SK-N-SH (cell line): ENCODE measurements around the gene SLC41A3. TPM values are rescaled to one million over a fixed set of nuclear protein-coding genes. Genes with fewer than 3 reads are reported as not detected.
A peak's percentile ranks its signal among the peaks of the same experiment; 100 is the strongest.

Source experiments
- CTCF ChIA-PET: fragments of 300-600, 350-600 bp; formaldehyde crosslinking; extraction: SDS; loops from one replicate; lab custom pipeline; 2021; lab: Yijun Ruan, JAX
- POLR2A ChIA-PET: fragments of 350-600 bp; sonication (Branson Sonifier 250); formaldehyde crosslinking; extraction: SDS; loops from one replicate; lab custom pipeline; 2020; ENCODE audit warnings: antibody characterized with exemption, inconsistent platforms; lab: Yijun Ruan, JAX
- DNase-seq: peaks from one replicate; pipeline ENCODE4 v3.0.0; 2012
- H2AFZ ChIP-seq: fragments of 200-600 bp; sonication (generic); 2 replicates; pipeline ENCODE4 v1.8.1; 2016; ENCODE audit warnings: antibody characterized with exemption, mild to moderate bottlenecking, low read depth
- H3F3A ChIP-seq: fragments of 200-600 bp; sonication (generic); replicated peaks from 2 replicates; pipeline ENCODE3; 2016; ENCODE audit warnings: antibody characterized with exemption, mild to moderate bottlenecking; ENCODE audit not compliant: insufficient read depth
- H3K27ac ChIP-seq, 2 experiments: fragments of 200-500 bp in 1 of 2; fragments of 200-600 bp in 1 of 2; sonication (Bioruptor generic) in 1 of 2; sonication (generic), shearing (Covaris generic) in 1 of 2; 2 replicates each; pipeline versions ENCODE4 v1.5.1 to v1.6.1; 2014 to 2016; ENCODE audit warnings: low read depth in 2 of 2, inconsistent platforms in 1 of 2, low read length in 1 of 2, mild to moderate bottlenecking in 1 of 2, mixed read lengths in 1 of 2
- H3K27me3 ChIP-seq: fragments of 200-600 bp; sonication (generic), shearing (Covaris generic); 2 replicates; pipeline ENCODE4 v1.6.1; 2016; ENCODE audit warnings: mixed run types; ENCODE audit not compliant: insufficient read depth
- H3K36me3 ChIP-seq, 2 experiments: fragments of 200-500 bp in 1 of 2; fragments of 200-600 bp in 1 of 2; sonication (Bioruptor generic) in 1 of 2; sonication (generic) in 1 of 2; replicated peaks in 1 of 2; 2 replicates each; pipeline versions ENCODE3 to v1.5.1; 2014 to 2016; ENCODE audit warnings: low read length in 1 of 2, mild to moderate bottlenecking in 1 of 2; ENCODE audit not compliant: insufficient read depth in 2 of 2, control insufficient read depth in 1 of 2
- H3K4me1 ChIP-seq, 2 experiments: fragments of 200-500 bp in 1 of 2; fragments of 200-600 bp in 1 of 2; sonication (Bioruptor generic) in 1 of 2; sonication (generic), shearing (Covaris generic) in 1 of 2; 2 replicates each; pipeline versions ENCODE4 v1.5.1 to v1.6.1; 2014 to 2016; ENCODE audit warnings: low read depth in 1 of 2, low read length in 1 of 2, mixed run types in 1 of 2; ENCODE audit not compliant: insufficient read depth in 2 of 2, control insufficient read depth in 1 of 2
- H3K4me2 ChIP-seq: fragments of 200-600 bp; sonication (generic), shearing (Covaris generic); 2 replicates; pipeline ENCODE4 v1.6.1; 2017; ENCODE audit warnings: mixed run types
- H3K4me3 ChIP-seq, 2 experiments: fragments of 200-500 bp in 1 of 2; fragments of 200-600 bp in 1 of 2; sonication (Bioruptor generic) in 1 of 2; sonication (generic), shearing (Covaris generic) in 1 of 2; 2 replicates each; pipeline versions ENCODE4 v1.5.1 to v1.8.1; 2014 to 2016; ENCODE audit warnings: low read depth in 2 of 2, inconsistent platforms in 1 of 2, low read length in 1 of 2, mild to moderate bottlenecking in 1 of 2, mixed read lengths in 1 of 2, moderate library complexity in 1 of 2
- H3K79me2 ChIP-seq: fragments of 200-600 bp; sonication (generic); 2 replicates; pipeline ENCODE4 v1.8.1; 2017; ENCODE audit warnings: mild to moderate bottlenecking; ENCODE audit not compliant: insufficient read depth
- H3K9ac ChIP-seq: fragments of 200-600 bp; sonication (generic); 2 replicates; pipeline ENCODE4 v1.6.1; 2017; ENCODE audit warnings: mixed run types
- H3K9me2 ChIP-seq: fragments of 200-600 bp; sonication (generic); 2 replicates; pipeline ENCODE4 v1.6.1; 2017; ENCODE audit warnings: mixed run types
- H3K9me3 ChIP-seq: fragments of 200-600 bp; sonication (generic); 2 replicates; pipeline ENCODE4 v1.6.1; 2017; ENCODE audit warnings: mixed run types, mild to moderate bottlenecking, moderate library complexity
- H4K20me1 ChIP-seq: fragments of 200-600 bp; sonication (generic); 2 replicates; pipeline ENCODE4 v1.6.1; 2017; ENCODE audit warnings: mild to moderate bottlenecking, mixed run types; ENCODE audit not compliant: insufficient read depth
- CTCF ChIP-seq: fragments of 200-600 bp; sonication (generic); IDR thresholded peaks from 2 replicates; pipeline ENCODE4 v1.6.1; 2017; ENCODE audit warnings: antibody characterized with exemption, mild to moderate bottlenecking, moderate library complexity
- EP300 ChIP-seq, 2 experiments: IDR thresholded peaks; 2 replicates each; pipeline versions ENCODE4 v1.4.0 to v1.6.1; 2012; ENCODE audit warnings: borderline replicate concordance in 1 of 2, low read depth in 1 of 2, low read length in 1 of 2
- FOSL2 ChIP-seq: IDR thresholded peaks from 2 replicates; pipeline ENCODE4 v1.4.0; 2012; ENCODE audit warnings: low read depth, mild to moderate bottlenecking, moderate library complexity, borderline replicate concordance
- GATA2 ChIP-seq: sonication (generic); formaldehyde crosslinking; IDR thresholded peaks from 2 replicates; pipeline ENCODE4 v1.5.0; 2020; ENCODE audit warnings: mild to moderate bottlenecking, missing genetic modification reagents
- JUND ChIP-seq: IDR thresholded peaks from 2 replicates; pipeline ENCODE4 v1.4.0; 2012
- MXI1 ChIP-seq: IDR thresholded peaks from 2 replicates; pipeline ENCODE4 v1.6.1; 2012; ENCODE audit warnings: mild to moderate bottlenecking, low read depth, low read length, improper control_type of control experiment
- NFIC ChIP-seq: IDR thresholded peaks from 2 replicates; pipeline ENCODE4 v1.4.0; 2012; ENCODE audit warnings: borderline replicate concordance
- NRF1 ChIP-seq: IDR thresholded peaks from 2 replicates; pipeline ENCODE4 v1.6.1; 2012; ENCODE audit warnings: low read depth, mild to moderate bottlenecking, low read length
- PBX3 ChIP-seq: IDR thresholded peaks from 2 replicates; pipeline ENCODE4; 2012
- RAD21 ChIP-seq: IDR thresholded peaks from 2 replicates; pipeline ENCODE4 v1.6.1; 2012; ENCODE audit warnings: mild to moderate bottlenecking, low read length
- RCOR1 ChIP-seq: fragments of 150-350 bp; IDR thresholded peaks from 2 replicates; pipeline ENCODE4 v1.6.1; 2017; ENCODE audit warnings: antibody characterized with exemption, low read length
- RFX5 ChIP-seq: IDR thresholded peaks from 2 replicates; pipeline ENCODE4 v1.6.1; 2012; ENCODE audit warnings: mild to moderate bottlenecking, improper control_type of control experiment, low read length
- SMC3 ChIP-seq: IDR thresholded peaks from 2 replicates; pipeline ENCODE4 v1.6.1; 2012; ENCODE audit warnings: low read depth, low read length, improper control_type of control experiment
- TAF1 ChIP-seq: IDR thresholded peaks from 2 replicates; pipeline ENCODE4 v1.6.1; 2012; ENCODE audit warnings: low read depth, mild to moderate bottlenecking, low read length, moderate library complexity, borderline replicate concordance
- YY1 ChIP-seq: IDR thresholded peaks from 2 replicates; pipeline ENCODE4 v1.4.0; 2012; ENCODE audit warnings: low read depth, mild to moderate bottlenecking
- WGBS: methylation state at CpG from one replicate; pipeline ENCODE4 v1.1.6; 2017; ENCODE audit warnings: low lambda C conversion rate; 5-methylcytosine and 5-hydroxymethylcytosine counted together
- polyA plus RNA-seq, 3 experiments: library from polyadenylated mRNA; depleted of rRNA; stranded (reverse); fragments of >200 nt; gene quantifications; 2 replicates each; pipeline ENCODE4 v1.2.3, GENCODE V29; 2012
- TF ChIP-seq, protein P1 (sequence below): IDR thresholded peaks from 2 replicates; pipeline ENCODE4 v1.4.0; 2012; ENCODE audit warnings: low read depth, borderline replicate concordance
- TF ChIP-seq, protein P2 (sequence below): IDR thresholded peaks from 2 replicates; pipeline ENCODE4 v1.4.0; 2012; ENCODE audit warnings: low read depth

The SLC41A3 gene
- polyA plus RNA-seq, 1 of the 3 experiments (the other 2 are of a cell fraction) = 53.4 TPM

GRCh38 chr3:126100634-126101301 lies 16.8 kb upstream of the SLC41A3 start:
- Histone ChIP-seq H3K4me3 (no peak overlapping the region), H3K79me2 (no peaks in the 10 kb centered on the region), H4K20me1 (no peaks in the 10 kb centered on the region), H3K27me3 (no peaks in the 10 kb centered on the region), H2AFZ (no peak overlapping the region), H3K4me1 (peaks cover 0 to 17% of the 10 kb centered on the region in 2 experiments; a peak in 1 of 4 replicates), H3K9me2 (no peaks in the 10 kb centered on the region), H3K4me2 (no peak overlapping the region), H3K27ac (peak overlapping the region in 1 of 2 experiments; percentile 28; a peak in 1 of 4 replicates), H3K9me3 (no peaks in the 10 kb centered on the region), H3K9ac (no peak overlapping the region), H3F3A (no peaks in the 10 kb centered on the region), H3K36me3 (no peaks in the 10 kb centered on the region)
- DNase-seq = peak; percentile 65
- POLR2A ChIA-PET = interaction anchor here (0.6 kb wide), 1 partner anchor 52 kb away, joined by 3 read pairs; no protein-coding TSS in a partner anchor
- CTCF ChIA-PET = interaction anchor here (0.9 to 2.9 kb wide), 2 partner anchors 16 to 34 kb away, joined by 3 to 8 read pairs; no protein-coding TSS in a partner anchor
- 51% methylated on average over 13 of the region's 18 CpGs for WGBS
- no peak for TF ChIP-seq RAD21
- TF ChIP-seq EP300 (IDR thresholded peaks at IDR 0.05; ENCODE audit: borderline replicate concordance in 1 of 2, low read depth in 1 of 2, low read length in 1 of 2) = 0 out of 4 replicates have a peak, but pooled peaks of 1 of the 2 experiments have one; percentile 8
- TF ChIP-seq YY1 = no peak
- no peak for TF ChIP-seq JUND
- no peak for TF ChIP-seq SMC3
- TF ChIP-seq GATA2 = peak; percentile 40
- TF ChIP-seq, protein P1, sequence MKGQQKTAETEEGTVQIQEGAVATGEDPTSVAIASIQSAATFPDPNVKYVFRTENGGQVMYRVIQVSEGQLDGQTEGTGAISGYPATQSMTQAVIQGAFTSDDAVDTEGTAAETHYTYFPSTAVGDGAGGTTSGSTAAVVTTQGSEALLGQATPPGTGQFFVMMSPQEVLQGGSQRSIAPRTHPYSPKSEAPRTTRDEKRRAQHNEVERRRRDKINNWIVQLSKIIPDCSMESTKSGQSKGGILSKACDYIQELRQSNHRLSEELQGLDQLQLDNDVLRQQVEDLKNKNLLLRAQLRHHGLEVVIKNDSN = no peak

- WGBS = 50% methylated on average over 4 of the region's 4 CpGs
- H2AFZ ChIP-seq = no peak overlapping the region
- H3K9me2 ChIP-seq = no peaks in the 10 kb centered on the region
- no peak overlapping the region for H3K9ac ChIP-seq
- TF ChIP-seq RCOR1 = 0 out of 2 replicates have a peak, but pooled peaks have one; percentile 13
- no peak for TF ChIP-seq TAF1
- DNase-seq = no peak
- ChIA-PET POLR2A (no interaction called here), CTCF (interaction anchor here (0.7 to 2.9 kb wide), 4 partner anchors 16 to 113 kb away, joined by 3 to 8 read pairs (median 3); no protein-coding TSS in a partner anchor)
- H3F3A ChIP-seq = no peaks in the 10 kb centered on the region
- no peaks in the 10 kb centered on the region for H3K36me3 ChIP-seq
- H3K4me1 ChIP-seq = peaks cover 0 to 17% of the 10 kb centered on the region in 2 experiments; a peak in 1 of 4 replicates
- H4K20me1 ChIP-seq = no peaks in the 10 kb centered on the region
- no peak overlapping the region for H3K4me2 ChIP-seq
- no peaks in the 10 kb centered on the region for H3K79me2 ChIP-seq
- H3K27ac ChIP-seq = no peak overlapping the region; a peak in 1 of 4 replicates
- H3K9me3 ChIP-seq = no peaks in the 10 kb centered on the region
- no peak overlapping the region for H3K4me3 ChIP-seq
- no peaks in the 10 kb centered on the region for H3K27me3 ChIP-seq
These were observed 16.3 kb upstream of the SLC41A3 start for GRCh38 chr3:126100269-126100633.

DNA sequence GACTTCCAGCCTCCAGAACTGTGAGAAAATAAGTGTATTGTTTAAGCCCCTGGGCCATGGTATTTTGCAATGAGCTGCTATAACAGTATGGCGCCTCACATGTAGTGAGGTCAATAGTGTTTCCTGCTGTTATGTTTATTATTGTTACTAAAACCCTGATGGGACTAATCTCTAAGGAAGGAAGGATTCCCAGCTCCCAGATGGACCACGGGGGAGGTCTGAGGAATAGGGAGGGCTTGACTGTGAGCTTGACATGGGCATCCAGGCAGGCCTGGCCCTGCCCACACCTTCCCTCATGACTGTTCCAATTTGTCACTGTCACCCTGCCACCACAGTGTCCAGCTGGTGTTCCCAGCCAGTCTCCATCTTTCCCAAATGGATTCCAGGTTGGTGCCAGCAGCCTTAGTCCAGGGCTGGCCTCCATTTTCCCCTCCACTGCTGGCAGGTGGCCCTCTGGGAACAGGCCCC lies 14.5 kb upstream of the SLC41A3 start:
- Histone ChIP-seq H2AFZ (no peak overlapping the region), H3K4me2 (no peak overlapping the region), H3K9me3 (no peaks in the 10 kb centered on the region), H3K27ac (no peak overlapping the region), H4K20me1 (no peaks in the 10 kb centered on the region), H3K4me1 (peaks cover 0 to 17% of the 10 kb centered on the region in 2 experiments; a peak in 1 of 4 replicates), H3K27me3 (no peaks in the 10 kb centered on the region), H3K9ac (no peak overlapping the region), H3F3A (no peaks in the 10 kb centered on the region), H3K9me2 (no peaks in the 10 kb centered on the region), H3K79me2 (no peaks in the 10 kb centered on the region), H3K4me3 (no peak overlapping the region), H3K36me3 (no peaks in the 10 kb centered on the region)
- WGBS = 45% methylated on average over 2 of the region's 2 CpGs
- POLR2A ChIA-PET = no interaction called here
- CTCF ChIA-PET = interaction anchor here (0.8 to 2.9 kb wide), 4 partner anchors 14 to 36 kb away, joined by 3 to 8 read pairs (median 3); partner anchors contain the start of gene SLC41A3
- no peak for DNase-seq
- TF ChIP-seq, protein P2, sequence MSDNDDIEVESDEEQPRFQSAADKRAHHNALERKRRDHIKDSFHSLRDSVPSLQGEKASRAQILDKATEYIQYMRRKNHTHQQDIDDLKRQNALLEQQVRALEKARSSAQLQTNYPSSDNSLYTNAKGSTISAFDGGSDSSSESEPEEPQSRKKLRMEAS = no peak
- TF ChIP-seq NFIC = no peak
- no peak for TF ChIP-seq CTCF
- TF ChIP-seq FOSL2 = no peak
- TF ChIP-seq RFX5 = no peak
- TF ChIP-seq MXI1 = no peak
- no peak for TF ChIP-seq NRF1
- TF ChIP-seq PBX3 = no peak
